CD4-positive, CD25-positive, alpha-beta regulatory T cell (primary cell): Measurements from ENCODE around the gene TMEM119. TPM values are rescaled to one million over a fixed set of nuclear protein-coding genes. Genes with fewer than 3 reads are reported as not detected.

ENCODE experiments used
- ATAC-seq, 2 donors: fragments of 150-1000 bp; cut with Tn5 transposase; one replicate each; pipeline ENCODE4 v1.10.0; 2021; ENCODE audit warnings: low read depth in 2 of 2, moderate number of reproducible peaks in 2 of 2, moderate library complexity in 1 of 2
- DNase-seq, 3 donors: peaks; one replicate each; pipeline versions ENCODE4 v3.0.0 to v3.0.0-alpha.2; 2012 to 2022; ENCODE audit warnings: mixed read lengths in 1 of 3
- H3K27ac ChIP-seq: one replicate; pipeline ENCODE4 v1.7.0; 2013; ENCODE audit warnings: mild to moderate bottlenecking, low read length; ENCODE audit not compliant: insufficient read depth, poor library complexity, severe bottlenecking
- H3K27me3 ChIP-seq: one replicate; pipeline ENCODE4 v1.7.0; 2013; ENCODE audit warnings: low read length; ENCODE audit not compliant: control insufficient read depth, insufficient read depth
- H3K36me3 ChIP-seq: one replicate; pipeline ENCODE4 v1.7.0; 2013; ENCODE audit warnings: mild to moderate bottlenecking, low read length, moderate library complexity; ENCODE audit not compliant: control insufficient read depth, insufficient read depth
- H3K4me1 ChIP-seq: 2 replicates; pipeline ENCODE4 v1.7.0; 2013; ENCODE audit warnings: mild to moderate bottlenecking, low read length; ENCODE audit not compliant: insufficient read depth, control insufficient read depth, poor library complexity, severe bottlenecking
- H3K4me3 ChIP-seq: one replicate; pipeline ENCODE4 v1.7.0; 2013; ENCODE audit warnings: low read depth, mild to moderate bottlenecking, low read length, moderate library complexity
- H3K9me3 ChIP-seq, 2 experiments: 1 replicate in 1 of 2; 2 replicates in 1 of 2; pipeline ENCODE4 v1.7.0; 2013; ENCODE audit warnings: low read length in 2 of 2, mild to moderate bottlenecking in 1 of 2, moderate library complexity in 1 of 2; ENCODE audit not compliant: control insufficient read depth in 2 of 2
- H3K27ac Mint-ChIP-seq, 3 donors: one replicate each; pipeline ENCODE4 v1.8.0; 2020 to 2022; ENCODE audit warnings: mild to moderate bottlenecking in 3 of 3, mixed read lengths in 3 of 3, moderate library complexity in 2 of 3
- H3K27me3 Mint-ChIP-seq: one replicate; pipeline ENCODE4 v1.8.0; 2022; ENCODE audit warnings: mild to moderate bottlenecking, mixed read lengths
- H3K36me3 Mint-ChIP-seq: one replicate; pipeline ENCODE4 v1.8.0; 2020; ENCODE audit warnings: mixed read lengths
- H3K4me1 Mint-ChIP-seq, 4 donors: one replicate each; pipeline ENCODE4 v1.8.0; 2020 to 2022; ENCODE audit warnings: mixed read lengths in 4 of 4, mild to moderate bottlenecking in 1 of 4
- H3K4me3 Mint-ChIP-seq, 4 donors: one replicate each; pipeline ENCODE4 v1.8.0; 2020 to 2022; ENCODE audit warnings: mild to moderate bottlenecking in 4 of 4, mixed read lengths in 4 of 4, moderate library complexity in 3 of 4
- H3K9me3 Mint-ChIP-seq, 7 donors: one replicate each; pipeline ENCODE4 v1.8.0; 2020 to 2022; ENCODE audit warnings: mixed read lengths in 7 of 7, mild to moderate bottlenecking in 3 of 7, moderate library complexity in 2 of 7
- polyA plus RNA-seq, 4 donors: library from polyadenylated mRNA; unstranded; fragments of 300-500 nt; fragmentation: Illumina TruSeq; gene quantifications; one replicate each; pipeline ENCODE4 v1.2.3, GENCODE V29; 2021
- total RNA-seq: library from RNA; stranded (reverse); gene quantifications from one replicate; pipeline ENCODE4 v1.2.3, GENCODE V29; 2022

The TMEM119 gene
- total and polyA plus RNA-seq, 5 donors from 2014 or later, result 0.90 to 5.9 (median 2.5) TPM; not detected in 1

GRCh38 chr12:108586306-108586705 lies 11.6 kb downstream of the TMEM119 start:
- ATAC-seq, result no peak
- Histone ChIP-seq H3K4me3 (no peak overlapping the region), H3K36me3 (no peaks in the 10 kb centered on the region), H3K27ac (no peak overlapping the region), H3K9me3 (no peaks in the 10 kb centered on the region), H3K27me3 (no peaks in the 10 kb centered on the region), H3K4me1 (no peaks in the 10 kb centered on the region)
- no peaks in the 10 kb centered on the region for H3K4me1 Mint-ChIP-seq
- H3K27ac Mint-ChIP-seq, result no peak overlapping the region
- H3K36me3 Mint-ChIP-seq, result no peaks in the 10 kb centered on the region
- no peak overlapping the region for H3K4me3 Mint-ChIP-seq
- peaks cover 11% of the 10 kb centered on the region for H3K27me3 Mint-ChIP-seq
- DNase-seq, result no peak
- H3K9me3 Mint-ChIP-seq, result peaks cover 0 to 1% (median 0%) of the 10 kb centered on the region in 7 donors

- Mint-ChIP-seq H3K4me3 (no peak overlapping the region), H3K36me3 (no peaks in the 10 kb centered on the region), H3K9me3 (peaks cover 0 to 1% (median 0%) of the 10 kb centered on the region in 7 donors), H3K27ac (no peak overlapping the region), H3K27me3 (peaks cover 11% of the 10 kb centered on the region), H3K4me1 (no peaks in the 10 kb centered on the region)
- no peak for ATAC-seq
- H3K4me3 ChIP-seq, result no peak overlapping the region
- H3K9me3 ChIP-seq, result no peaks in the 10 kb centered on the region
- H3K4me1 ChIP-seq, result no peaks in the 10 kb centered on the region
- no peak overlapping the region for H3K27ac ChIP-seq
- no peaks in the 10 kb centered on the region for H3K27me3 ChIP-seq
- no peaks in the 10 kb centered on the region for H3K36me3 ChIP-seq
- DNase-seq, result no peak
These were observed 12.0 kb downstream of the TMEM119 start for GRCh38 chr12:108585864-108586263.

GRCh38 chr12:108584456-108585065 lies 13.3 kb downstream of the TMEM119 start:
- no peak overlapping the region for H3K4me3 ChIP-seq
- H3K4me1 ChIP-seq, result no peaks in the 10 kb centered on the region
- DNase-seq, result no peak
- no peaks in the 10 kb centered on the region for H3K36me3 ChIP-seq
- no peaks in the 10 kb centered on the region for H3K27me3 ChIP-seq
- H3K9me3 ChIP-seq, result no peaks in the 10 kb centered on the region
- no peak overlapping the region for H3K27ac Mint-ChIP-seq
- H3K4me3 Mint-ChIP-seq, result peak overlapping the region in 1 of 4 donors; percentile 51
- no peak overlapping the region for H3K27ac ChIP-seq
- H3K9me3 Mint-ChIP-seq, result peaks cover 0 to 1% (median 0%) of the 10 kb centered on the region in 7 donors
- H3K36me3 Mint-ChIP-seq, result no peaks in the 10 kb centered on the region
- peaks cover 11% of the 10 kb centered on the region for H3K27me3 Mint-ChIP-seq
- ATAC-seq, result no peak
- no peaks in the 10 kb centered on the region for H3K4me1 Mint-ChIP-seq

- no peaks in the 10 kb centered on the region for H3K36me3 Mint-ChIP-seq
- peaks cover 0 to 1% (median 0%) of the 10 kb centered on the region in 7 donors for H3K9me3 Mint-ChIP-seq
- H3K4me1 Mint-ChIP-seq, result no peaks in the 10 kb centered on the region
- no peak overlapping the region for H3K27ac ChIP-seq
- no peak overlapping the region for H3K4me3 ChIP-seq
- no peaks in the 10 kb centered on the region for H3K9me3 ChIP-seq
- DNase-seq (no peak), ATAC-seq (no peak)
- no peaks in the 10 kb centered on the region for H3K4me1 ChIP-seq
- H3K36me3 ChIP-seq, result no peaks in the 10 kb centered on the region
- no peak overlapping the region for H3K27ac Mint-ChIP-seq
- H3K27me3 Mint-ChIP-seq, result peaks cover 11% of the 10 kb centered on the region
- peak overlapping the region in 1 of 4 donors; percentile 51 for H3K4me3 Mint-ChIP-seq
- H3K27me3 ChIP-seq, result no peaks in the 10 kb centered on the region
These were observed 13.9 kb downstream of the TMEM119 start for GRCh38 chr12:108583991-108584390.

- Mint-ChIP-seq H3K4me3 (peak overlapping the region in 1 of 4 donors; percentile 52), H3K27ac (no peak overlapping the region), H3K9me3 (peaks cover 0 to 3% (median 0%) of the 10 kb centered on the region in 7 donors), H3K4me1 (no peaks in the 10 kb centered on the region), H3K36me3 (no peaks in the 10 kb centered on the region), H3K27me3 (peaks cover 11% of the 10 kb centered on the region)
- no peak for ATAC-seq
- H3K4me3 ChIP-seq, result no peak overlapping the region
- H3K9me3 ChIP-seq, result no peaks in the 10 kb centered on the region
- H3K27ac ChIP-seq, result no peak overlapping the region
- no peaks in the 10 kb centered on the region for H3K4me1 ChIP-seq
- H3K27me3 ChIP-seq, result no peaks in the 10 kb centered on the region
- no peak for DNase-seq
- no peaks in the 10 kb centered on the region for H3K36me3 ChIP-seq
These were observed 14.7 kb downstream of the TMEM119 start for GRCh38 chr12:108582978-108583770.

GRCh38 chr12:108582509-108582908 lies 15.4 kb downstream of the TMEM119 start:
- Mint-ChIP-seq H3K36me3 (no peaks in the 10 kb centered on the region), H3K4me3 (no peak overlapping the region), H3K9me3 (peaks cover 0 to 3% (median 0%) of the 10 kb centered on the region in 7 donors), H3K4me1 (peaks cover 0 to 2% (median 0%) of the 10 kb centered on the region in 4 donors), H3K27ac (peak overlapping the region in 1 of 3 donors; percentile 47), H3K27me3 (peaks cover 11% of the 10 kb centered on the region)
- ATAC-seq, result no peak
- no peak overlapping the region for H3K27ac ChIP-seq
- H3K27me3 ChIP-seq, result no peaks in the 10 kb centered on the region
- H3K36me3 ChIP-seq, result no peaks in the 10 kb centered on the region
- H3K9me3 ChIP-seq, result no peaks in the 10 kb centered on the region
- no peak for DNase-seq
- no peak overlapping the region for H3K4me3 ChIP-seq
- H3K4me1 ChIP-seq, result no peaks in the 10 kb centered on the region

- Mint-ChIP-seq H3K27me3 (peaks cover 11% of the 10 kb centered on the region), H3K4me1 (peaks cover 0 to 4% (median 0%) of the 10 kb centered on the region in 4 donors), H3K9me3 (peaks cover 0 to 3% (median 0%) of the 10 kb centered on the region in 7 donors), H3K36me3 (no peaks in the 10 kb centered on the region), H3K4me3 (no peak overlapping the region), H3K27ac (peak overlapping the region in 1 of 3 donors; percentile 47)
- Histone ChIP-seq H3K9me3 (no peaks in the 10 kb centered on the region), H3K36me3 (no peaks in the 10 kb centered on the region), H3K27me3 (no peaks in the 10 kb centered on the region), H3K4me1 (no peaks in the 10 kb centered on the region), H3K27ac (no peak overlapping the region), H3K4me3 (no peak overlapping the region)
- DNase-seq (no peak), ATAC-seq (no peak)
These were observed 16.3 kb downstream of the TMEM119 start for GRCh38 chr12:108581311-108582227.
